Stomach (tissue), 4 donors: ENCODE measurements around the gene OTULINL.

Experiments
- CTCF ChIP-seq, 7 experiments: fragments of 450-650 bp in 4 of 7; fragments of 200-600 bp in 3 of 7; sonication (generic) in 3 of 7; IDR thresholded peaks; one replicate each; pipeline ENCODE4 v1.5.1; 2016 to 2019; ENCODE audit warnings: antibody characterized with exemption in 7 of 7, control low read depth in 2 of 7, mild to moderate bottlenecking in 1 of 7
- POLR2AphosphoS5 ChIP-seq, 3 donors: sonication (generic); formaldehyde crosslinking; IDR thresholded peaks; one replicate each; pipeline ENCODE4 v1.6.1; 2016; ENCODE audit warnings: antibody characterized with exemption in 3 of 3

- TF ChIP-seq POLR2AphosphoS5 (IDR thresholded peaks at IDR 0.05) (no peak), CTCF (IDR thresholded peaks at IDR 0.05) (no peak)
These were observed 5.6 kb downstream of the OTULINL start for GRCh38 chr5:14587150-14587549.
